ENCODE data around the gene DDX4.

DDX4 gene

GRCh38 chr5:55829956-55830355 lies 92.1 kb downstream of the DDX4 start:
- DNase-seq, result no peak

GRCh38 chr5:55832446-55832845 lies 94.6 kb downstream of the DDX4 start:
- no peak for DNase-seq

GRCh38 chr5:55836191-55836590 lies 98.3 kb downstream of the DDX4 start:
- DNase-seq, result no peak

GRCh38 chr5:55841976-55842375 lies 104.1 kb downstream of the DDX4 start:
- no peak for DNase-seq

GRCh38 chr5:55847837-55848236 lies 110.0 kb downstream of the DDX4 start:
- no peak for DNase-seq

GRCh38 chr5:55848783-55849182 lies 110.9 kb downstream of the DDX4 start:
- DNase-seq, result no peak

GRCh38 chr5:55850839-55851674 lies 113.2 kb downstream of the DDX4 start, which contains the start of gene IL31RA:
Gene IL31RA (plus strand): TSS chr5:55851357. CDS start chr5:55851571, 214 bp downstream.
- DNase-seq, result peak; percentile 22 to 23

GRCh38 chr5:55851675-55851979 lies 113.8 kb downstream of the DDX4 start:
- DNase-seq, result no peak

GRCh38 chr5:55852503-55852902 lies 114.6 kb downstream of the DDX4 start:
- no peak for DNase-seq

GRCh38 chr5:55853041-55853670 lies 115.3 kb downstream of the DDX4 start:
- peak; percentile 34 to 51 for DNase-seq

- DNase-seq, result no peak
Observed at GRCh38 chr5:55853818-55854217, 116.0 kb downstream of the DDX4 start.

GRCh38 chr5:55855509-55855908 lies 117.6 kb downstream of the DDX4 start:
- no peak for DNase-seq

GRCh38 chr5:55856516-55857246 lies 118.8 kb downstream of the DDX4 start:
- DNase-seq, result peak; percentile 62 to 75

GRCh38 chr5:55857247-55857640 lies 119.4 kb downstream of the DDX4 start:
- DNase-seq, result no peak

GRCh38 chr5:55858104-55858503 lies 120.2 kb downstream of the DDX4 start:
- no peak for DNase-seq

- peak; percentile 22 to 31 for DNase-seq
Observed at GRCh38 chr5:55860288-55860687, 122.4 kb downstream of the DDX4 start.

GRCh38 chr5:55860709-55861108 lies 122.8 kb downstream of the DDX4 start:
- DNase-seq, result no peak

GRCh38 chr5:55864606-55865541 lies 127.0 kb downstream of the DDX4 start:
- DNase-seq, result peak; percentile 49 to 68

GRCh38 chr5:55865831-55866230 lies 128.0 kb downstream of the DDX4 start:
- DNase-seq, result no peak

- no peak for DNase-seq
Observed at GRCh38 chr5:55866485-55866884, 128.6 kb downstream of the DDX4 start.
